Ovary (tissue), 3 donors: ENCODE measurements around the gene RAB2B.

Experiments used
- CTCF ChIP-seq, 3 donors: fragments of 450-650 bp in 2 of 3; fragments of 200-600 bp in 1 of 3; IDR thresholded peaks; one replicate each; pipeline versions ENCODE4 v1.5.1 to v1.8.0; 2016 to 2022; ENCODE audit warnings: antibody characterized with exemption in 3 of 3, mild to moderate bottlenecking in 1 of 3
- EP300 ChIP-seq: sonication (generic); formaldehyde crosslinking; IDR thresholded peaks from one replicate; pipeline ENCODE4 v1.6.1; 2017; ENCODE audit warnings: antibody characterized with exemption
- donor health status: DM: no; HTN: no; CAD: no.

DNA sequence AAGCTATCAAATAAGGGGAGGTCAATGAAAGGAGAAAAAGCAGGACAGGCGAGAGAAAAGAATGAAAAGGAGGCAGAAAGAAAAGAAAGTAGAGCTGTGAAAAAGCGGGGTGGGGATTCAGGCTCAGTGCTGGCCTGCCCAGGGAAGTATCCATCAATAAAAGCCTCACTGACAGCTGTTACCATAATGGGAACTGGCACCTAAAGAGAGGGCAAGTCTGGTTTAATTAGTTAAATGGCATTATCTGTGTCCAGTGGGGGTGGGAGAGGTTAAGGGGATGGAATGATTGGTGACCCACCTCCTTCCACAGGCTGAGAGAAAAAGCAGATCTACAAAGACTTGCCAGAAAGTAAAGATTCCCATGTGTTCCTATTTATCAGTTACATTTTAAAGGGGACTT is 42.0 kb upstream of the RAB2B start:
- TF ChIP-seq CTCF (IDR thresholded peaks at IDR 0.05) (no peak), EP300 (no peak)
